ENCODE data around the gene RTKN2. TPM values are rescaled to one million over a fixed set of nuclear protein-coding genes. Genes with fewer than 3 reads are reported as not detected.

The RTKN2 gene
- total and polyA plus RNA-seq, 3 donors from 2014 or later: 6.3 to 9.1 (median 7.5) TPM

- no peak overlapping the region for H3K4me3 ChIP-seq
- TF ChIP-seq POLR2A (IDR thresholded peaks at IDR 0.05): no peak
- TF ChIP-seq, protein P1, sequence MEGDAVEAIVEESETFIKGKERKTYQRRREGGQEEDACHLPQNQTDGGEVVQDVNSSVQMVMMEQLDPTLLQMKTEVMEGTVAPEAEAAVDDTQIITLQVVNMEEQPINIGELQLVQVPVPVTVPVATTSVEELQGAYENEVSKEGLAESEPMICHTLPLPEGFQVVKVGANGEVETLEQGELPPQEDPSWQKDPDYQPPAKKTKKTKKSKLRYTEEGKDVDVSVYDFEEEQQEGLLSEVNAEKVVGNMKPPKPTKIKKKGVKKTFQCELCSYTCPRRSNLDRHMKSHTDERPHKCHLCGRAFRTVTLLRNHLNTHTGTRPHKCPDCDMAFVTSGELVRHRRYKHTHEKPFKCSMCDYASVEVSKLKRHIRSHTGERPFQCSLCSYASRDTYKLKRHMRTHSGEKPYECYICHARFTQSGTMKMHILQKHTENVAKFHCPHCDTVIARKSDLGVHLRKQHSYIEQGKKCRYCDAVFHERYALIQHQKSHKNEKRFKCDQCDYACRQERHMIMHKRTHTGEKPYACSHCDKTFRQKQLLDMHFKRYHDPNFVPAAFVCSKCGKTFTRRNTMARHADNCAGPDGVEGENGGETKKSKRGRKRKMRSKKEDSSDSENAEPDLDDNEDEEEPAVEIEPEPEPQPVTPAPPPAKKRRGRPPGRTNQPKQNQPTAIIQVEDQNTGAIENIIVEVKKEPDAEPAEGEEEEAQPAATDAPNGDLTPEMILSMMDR (IDR thresholded peaks at IDR 0.05): no peak
- no peaks in the 10 kb centered on the region for H3K27me3 ChIP-seq
- H3K27ac ChIP-seq: no peak overlapping the region
- intact Hi-C loops (cut with DNase I; ENCODE audit: low total_unique reads): no loop called here
- no peaks in the 10 kb centered on the region for H3K4me1 ChIP-seq
- 97 to 100% methylated on average over 3 of the region's 3 CpGs for WGBS, 2 donors
- no peak for DNase-seq
- H3K36me3 ChIP-seq (ENCODE audit: low read depth, missing control alignments): no peaks in the 10 kb centered on the region
- H3K9me3 ChIP-seq: no peaks in the 10 kb centered on the region
These were observed 109.3 kb downstream of the RTKN2 start for GRCh38 chr10:62159351-62159750.

- H3K9me3 ChIP-seq: no peaks in the 10 kb centered on the region
- H3K36me3 ChIP-seq (ENCODE audit: low read depth, missing control alignments): no peaks in the 10 kb centered on the region
- 82 to 87% methylated on average over 3 of the region's 3 CpGs for WGBS, 2 donors
- H3K27me3 ChIP-seq: no peaks in the 10 kb centered on the region
- no peak for DNase-seq
- no peak overlapping the region for H3K4me3 ChIP-seq
- intact Hi-C loops (cut with DNase I; ENCODE audit: low total_unique reads): no loop called here
- TF ChIP-seq POLR2A (IDR thresholded peaks at IDR 0.05): no peak
- TF ChIP-seq, protein P1 (IDR thresholded peaks at IDR 0.05): no peak
- H3K27ac ChIP-seq: no peak overlapping the region
- no peaks in the 10 kb centered on the region for H3K4me1 ChIP-seq
These were observed 111.0 kb downstream of the RTKN2 start for GRCh38 chr10:62157601-62158000.

GRCh38 chr10:62155054-62155680 is 113.5 kb downstream of the RTKN2 start:
- no peak overlapping the region for H3K4me3 ChIP-seq
- no peaks in the 10 kb centered on the region for H3K9me3 ChIP-seq
- intact Hi-C loops (cut with DNase I; ENCODE audit: low total_unique reads): no loop called here
- H3K4me1 ChIP-seq: no peaks in the 10 kb centered on the region
- H3K27ac ChIP-seq: no peak overlapping the region
- TF ChIP-seq POLR2A (IDR thresholded peaks at IDR 0.05): no peak
- TF ChIP-seq, protein P1 (IDR thresholded peaks at IDR 0.05): no peak
- DNase-seq: no peak
- WGBS, 2 donors: 75 to 97% methylated on average over 3 to 7 of the region's 7 CpGs
- no peaks in the 10 kb centered on the region for H3K36me3 ChIP-seq (ENCODE audit: low read depth, missing control alignments)
- H3K27me3 ChIP-seq: no peaks in the 10 kb centered on the region

- H3K36me3 ChIP-seq (ENCODE audit: low read depth, missing control alignments): no peaks in the 10 kb centered on the region
- WGBS, 2 donors: 92 to 93% methylated on average over 2 of the region's 2 CpGs
- TF ChIP-seq, protein P1 (IDR thresholded peaks at IDR 0.05): no peak
- TF ChIP-seq POLR2A (IDR thresholded peaks at IDR 0.05): no peak
- H3K4me3 ChIP-seq: no peak overlapping the region
- no peaks in the 10 kb centered on the region for H3K9me3 ChIP-seq
- H3K4me1 ChIP-seq: no peaks in the 10 kb centered on the region
- no peaks in the 10 kb centered on the region for H3K27me3 ChIP-seq
- intact Hi-C loops (cut with DNase I; ENCODE audit: low total_unique reads): no loop called here
- no peak for DNase-seq
- no peak overlapping the region for H3K27ac ChIP-seq
These were observed 114.4 kb downstream of the RTKN2 start for GRCh38 chr10:62154231-62154630.

DNA sequence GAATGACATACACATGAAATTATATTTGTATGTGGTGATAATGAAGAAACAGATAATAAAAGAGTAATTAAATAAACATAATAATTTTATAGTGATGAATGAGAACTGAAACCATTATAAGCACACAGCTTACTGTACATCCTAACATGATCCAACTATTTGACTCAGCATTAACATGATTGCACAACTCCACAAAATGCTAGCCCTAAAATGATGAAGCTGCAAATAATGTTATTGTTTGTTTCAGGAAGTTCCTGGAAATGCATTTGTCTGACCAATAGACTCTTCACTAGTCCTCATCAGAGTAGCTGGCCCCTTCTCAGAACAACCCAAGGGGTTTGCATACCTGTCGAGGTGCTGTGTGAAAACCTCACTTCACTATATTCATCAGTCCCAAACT is 115.5 kb downstream of the RTKN2 start:
- H3K9me3 ChIP-seq: no peaks in the 10 kb centered on the region
- intact Hi-C loops (cut with DNase I; ENCODE audit: low total_unique reads): no loop called here
- no peak overlapping the region for H3K27ac ChIP-seq
- 100% methylated on average over 1 of the region's 1 CpG for WGBS, 2 donors
- no peak for DNase-seq
- no peaks in the 10 kb centered on the region for H3K36me3 ChIP-seq (ENCODE audit: low read depth, missing control alignments)
- no peaks in the 10 kb centered on the region for H3K4me1 ChIP-seq
- TF ChIP-seq POLR2A (IDR thresholded peaks at IDR 0.05): no peak
- TF ChIP-seq, protein P1 (IDR thresholded peaks at IDR 0.05): no peak
- H3K4me3 ChIP-seq: no peak overlapping the region
- no peaks in the 10 kb centered on the region for H3K27me3 ChIP-seq
